Fibroblast of lung (primary cell): ENCODE data around the gene GPRIN3. TPM values are rescaled to one million over a fixed set of nuclear protein-coding genes. Genes with fewer than 3 reads are reported as not detected.

Experiments used
- DNase-seq, 2 donors: peaks; one replicate each; pipeline versions ENCODE4 v3.0.0 to v3.0.0-alpha.2; 2010; ENCODE audit warnings: low read depth in 2 of 2
- H2AFZ ChIP-seq: 2 replicates; pipeline ENCODE4 v1.5.1; 2012; ENCODE audit warnings: low read length, control low read depth, inconsistent platforms
- H3K27ac ChIP-seq: 2 replicates; pipeline ENCODE4 v1.5.1; 2011; ENCODE audit warnings: low read length, control low read depth; ENCODE audit not compliant: insufficient read depth
- H3K27me3 ChIP-seq: 2 replicates; pipeline ENCODE4 v1.5.1; 2011; ENCODE audit warnings: mild to moderate bottlenecking, low read length; ENCODE audit not compliant: control insufficient read depth, insufficient read depth
- H3K36me3 ChIP-seq: 2 replicates; pipeline ENCODE4 v1.5.1; 2011; ENCODE audit warnings: low read length; ENCODE audit not compliant: control insufficient read depth, insufficient read depth
- H3K4me1 ChIP-seq: 2 replicates; pipeline ENCODE4 v1.5.1; 2011; ENCODE audit warnings: low read length; ENCODE audit not compliant: control insufficient read depth, insufficient read depth; ENCODE audit errors: extremely low read depth
- H3K4me2 ChIP-seq: 2 replicates; pipeline ENCODE4 v1.5.1; 2011; ENCODE audit warnings: low read length, control low read depth; ENCODE audit not compliant: insufficient read depth; ENCODE audit errors: extremely low read depth
- H3K4me3 ChIP-seq, 4 experiments: fragments of 200-600 bp in 1 of 4; sonication (generic) in 1 of 4; replicated peaks in 1 of 4; 2 replicates each; pipeline ENCODE4 v1.5.1; 2011 to 2016; ENCODE audit warnings: low read length in 4 of 4, low read depth in 3 of 4, mild to moderate bottlenecking in 3 of 4, control low read depth in 2 of 4, inconsistent platforms in 1 of 4, mixed read lengths in 1 of 4; ENCODE audit not compliant: insufficient read depth in 1 of 4; ENCODE audit errors: control extremely low read depth in 1 of 4
- H3K79me2 ChIP-seq: 2 replicates; pipeline ENCODE4 v1.5.1; 2012; ENCODE audit warnings: mild to moderate bottlenecking, low read length, inconsistent platforms; ENCODE audit not compliant: control insufficient read depth, insufficient read depth
- H3K9ac ChIP-seq: 2 replicates; pipeline ENCODE4 v1.5.1; 2011; ENCODE audit warnings: mild to moderate bottlenecking, low read length, control low read depth; ENCODE audit not compliant: insufficient read depth
- H3K9me3 ChIP-seq: 2 replicates; pipeline ENCODE4 v1.5.1; 2012; ENCODE audit warnings: low read depth, low read length; ENCODE audit not compliant: control insufficient read depth, insufficient read depth
- H4K20me1 ChIP-seq: 2 replicates; pipeline ENCODE4 v1.5.1; 2011; ENCODE audit warnings: low read length; ENCODE audit not compliant: control insufficient read depth, insufficient read depth; ENCODE audit errors: extremely low read depth
- CTCF ChIP-seq, 2 donors: IDR thresholded peaks in 1 of 2; conservative IDR thresholded peaks in 1 of 2; 1 replicate in 1 of 2; 2 replicates in 1 of 2; pipeline ENCODE4 v1.5.1; 2011 to 2012; ENCODE audit warnings: low read length in 2 of 2, control low read depth in 1 of 2, inconsistent platforms in 1 of 2, low read depth in 1 of 2, mild to moderate bottlenecking in 1 of 2
- EZH2 ChIP-seq: IDR thresholded peaks from 2 replicates; pipeline ENCODE4 v1.5.1; 2012; ENCODE audit warnings: low read length, control low read depth, mild to moderate bottlenecking; ENCODE audit errors: missing control alignments
- polyA plus RNA-seq, 2 donors: library from polyadenylated mRNA; depleted of rRNA in 1 of 2; stranded (reverse) in 1 of 2; unstranded in 1 of 2; fragments of >200 nt; gene quantifications; 2 replicates each; pipeline ENCODE4 v1.2.1, GENCODE V29; 2011 to 2012; ENCODE audit warnings: missing spikeins in 1 of 2
- total RNA-seq: library from RNA; depleted of rRNA; stranded (reverse); fragments of >200 nt; gene quantifications from 2 replicates; pipeline ENCODE4 v1.2.1, GENCODE V29; 2014

The GPRIN3 gene
- total and polyA plus RNA-seq, 2 donors (not counting 1 experiment from before 2014, with no cell fraction given) = under 0.01 to 0.01 TPM

GRCh38 chr4:89347363-89348025, 39.9 kb upstream of the GPRIN3 start:
- Histone ChIP-seq H3K79me2 (no peaks in the 10 kb centered on the region), H3K4me1 (no peaks in the 10 kb centered on the region), H3K9me3 (no peaks in the 10 kb centered on the region), H3K4me2 (no peak overlapping the region), H2AFZ (no peak overlapping the region), H3K27me3 (no peaks in the 10 kb centered on the region), H4K20me1 (no peaks in the 10 kb centered on the region), H3K4me3 (no peak overlapping the region), H3K9ac (no peak overlapping the region), H3K36me3 (no peaks in the 10 kb centered on the region), H3K27ac (no peak overlapping the region)
- TF ChIP-seq EZH2 = no peak
- DNase-seq = no peak

GRCh38 chr4:89344571-89344970, 37.0 kb upstream of the GPRIN3 start:
- Histone ChIP-seq H3K9ac (no peak overlapping the region), H4K20me1 (no peaks in the 10 kb centered on the region), H3K27me3 (no peaks in the 10 kb centered on the region), H3K9me3 (no peaks in the 10 kb centered on the region), H3K4me1 (no peaks in the 10 kb centered on the region), H3K36me3 (no peaks in the 10 kb centered on the region), H2AFZ (no peak overlapping the region), H3K4me2 (no peak overlapping the region), H3K4me3 (no peak overlapping the region), H3K27ac (no peak overlapping the region), H3K79me2 (no peaks in the 10 kb centered on the region)
- DNase-seq = no peak
- TF ChIP-seq EZH2 (no peak), CTCF (conservative IDR thresholded peaks at IDR 0.05 in 1 of 2, IDR thresholded peaks at IDR 0.05 in 1 of 2; ENCODE audit: low read depth in 1 of 2, low read length in 2 of 2) (no peak)

GRCh38 chr4:89338206-89338605, 30.6 kb upstream of the GPRIN3 start:
- Histone ChIP-seq H3K79me2 (no peaks in the 10 kb centered on the region), H3K9me3 (no peaks in the 10 kb centered on the region), H3K27ac (no peak overlapping the region), H4K20me1 (no peaks in the 10 kb centered on the region), H3K27me3 (no peaks in the 10 kb centered on the region), H2AFZ (no peak overlapping the region), H3K36me3 (no peaks in the 10 kb centered on the region), H3K4me3 (no peak overlapping the region), H3K4me1 (no peaks in the 10 kb centered on the region), H3K9ac (no peak overlapping the region), H3K4me2 (no peak overlapping the region)
- TF ChIP-seq CTCF (conservative IDR thresholded peaks at IDR 0.05 in 1 of 2, IDR thresholded peaks at IDR 0.05 in 1 of 2; ENCODE audit: low read depth in 1 of 2, low read length in 2 of 2) = no peak
- no peak for TF ChIP-seq EZH2
- DNase-seq = no peak
